Stimulated activated CD8-positive, alpha-beta memory T cell treated with anti-CD3 and anti-CD28 coated beads, Interleukin-4, amount 100 ng/mL, for 4 hours (primary cell): Measurements from ENCODE around the gene CDON.

ENCODE experiments used
- DNase-seq, 2 donors: peaks; one replicate each; pipeline ENCODE4 v3.0.0-alpha.2; 2020; ENCODE audit warnings: low read depth in 2 of 2, low spot score in 1 of 2

Gene CDON

GRCh38 chr11:126082251-126083109, 19.8 kb upstream of the CDON start:
- no peak for DNase-seq

GRCh38 chr11:126081915-126082250, 19.2 kb upstream of the CDON start:
- no peak for DNase-seq

- no peak for DNase-seq
Measured at GRCh38 chr11:126080161-126080941, 17.7 kb upstream of the CDON start.

GRCh38 chr11:126079621-126080124, 17.0 kb upstream of the CDON start:
- DNase-seq, result no peak

- DNase-seq, result no peak
Measured at GRCh38 chr11:126076641-126077040, 14.0 kb upstream of the CDON start.

- DNase-seq, result no peak
Measured at GRCh38 chr11:126072801-126073594, 10.3 kb upstream of the CDON start.

GRCh38 chr11:126072141-126072741, 9.6 kb upstream of the CDON start:
- DNase-seq, result no peak

- DNase-seq, result no peak
Measured at GRCh38 chr11:126063507-126063852, 814 bp upstream of the CDON start.

- peak in 1 of 2 donors; percentile 17 for DNase-seq
Measured at GRCh38 chr11:126061707-126062678, 673 bp downstream of the CDON start.

GRCh38 chr11:126060757-126061171, 1.9 kb downstream of the CDON start:
- DNase-seq, result no peak

- DNase-seq, result no peak
Measured at GRCh38 chr11:126059238-126059781, 3.4 kb downstream of the CDON start.

GRCh38 chr11:126058105-126058874, 4.4 kb downstream of the CDON start:
- DNase-seq, result no peak

GRCh38 chr11:126054882-126055281, 7.8 kb downstream of the CDON start:
- DNase-seq, result no peak

GRCh38 chr11:126054408-126054807, 8.3 kb downstream of the CDON start:
- DNase-seq, result no peak

- DNase-seq, result no peak
Measured at GRCh38 chr11:126053415-126054286, 9.0 kb downstream of the CDON start.

- no peak for DNase-seq
Measured at GRCh38 chr11:126051117-126051516, 11.5 kb downstream of the CDON start.

GRCh38 chr11:126049159-126049558, 13.5 kb downstream of the CDON start:
- no peak for DNase-seq

GRCh38 chr11:126048197-126048596, 14.5 kb downstream of the CDON start:
- no peak for DNase-seq
